ENCODE measurements around the gene CCNG1.

GRCh38 chr5:163409384-163409783 is 28.0 kb upstream of the CCNG1 start:
- TF ChIP-seq CTCF (IDR thresholded peaks at IDR 0.05) (no peak), POLR2A (IDR thresholded peaks at IDR 0.05) (no peak)

Data from adrenal gland (tissue), 5 donors.